ENCODE data around the gene STAMBP.

STAMBP gene

DNA sequence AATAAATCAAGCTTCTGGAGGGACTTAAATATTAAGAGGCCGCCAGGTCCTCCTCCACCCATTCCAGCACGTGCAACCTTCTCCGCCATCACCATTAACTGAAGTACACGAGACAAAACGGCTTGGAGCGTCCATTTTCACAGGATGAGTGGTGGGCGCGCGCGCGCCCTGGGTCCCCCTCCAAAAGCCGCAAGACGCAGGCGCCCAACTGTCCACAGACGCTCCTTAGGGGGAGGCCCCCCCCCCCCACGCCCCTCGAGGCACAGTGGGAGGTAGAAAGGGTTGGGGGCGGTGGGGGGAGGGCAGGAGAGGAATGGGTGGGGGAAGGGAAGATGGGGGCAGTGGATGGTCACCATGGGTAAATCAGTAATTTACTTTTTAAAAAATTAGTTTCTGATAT, 10.5 kb upstream of the STAMBP start:
- TF ChIP-seq, protein P1, sequence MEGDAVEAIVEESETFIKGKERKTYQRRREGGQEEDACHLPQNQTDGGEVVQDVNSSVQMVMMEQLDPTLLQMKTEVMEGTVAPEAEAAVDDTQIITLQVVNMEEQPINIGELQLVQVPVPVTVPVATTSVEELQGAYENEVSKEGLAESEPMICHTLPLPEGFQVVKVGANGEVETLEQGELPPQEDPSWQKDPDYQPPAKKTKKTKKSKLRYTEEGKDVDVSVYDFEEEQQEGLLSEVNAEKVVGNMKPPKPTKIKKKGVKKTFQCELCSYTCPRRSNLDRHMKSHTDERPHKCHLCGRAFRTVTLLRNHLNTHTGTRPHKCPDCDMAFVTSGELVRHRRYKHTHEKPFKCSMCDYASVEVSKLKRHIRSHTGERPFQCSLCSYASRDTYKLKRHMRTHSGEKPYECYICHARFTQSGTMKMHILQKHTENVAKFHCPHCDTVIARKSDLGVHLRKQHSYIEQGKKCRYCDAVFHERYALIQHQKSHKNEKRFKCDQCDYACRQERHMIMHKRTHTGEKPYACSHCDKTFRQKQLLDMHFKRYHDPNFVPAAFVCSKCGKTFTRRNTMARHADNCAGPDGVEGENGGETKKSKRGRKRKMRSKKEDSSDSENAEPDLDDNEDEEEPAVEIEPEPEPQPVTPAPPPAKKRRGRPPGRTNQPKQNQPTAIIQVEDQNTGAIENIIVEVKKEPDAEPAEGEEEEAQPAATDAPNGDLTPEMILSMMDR (IDR thresholded peaks at IDR 0.05; ENCODE audit: control extremely low read depth, extremely low read depth, low read depth, missing control alignments), result no peak
- ChIA-PET CTCF (interaction anchor here (0.9 to 1.0 kb wide), 2 partner anchors 9 to 517 kb away, joined by 3 read pairs; no protein-coding TSS in a partner anchor), POLR2A (no interaction called here)
- DNase-seq (ENCODE audit: extremely low spot score), result no peak

DNA sequence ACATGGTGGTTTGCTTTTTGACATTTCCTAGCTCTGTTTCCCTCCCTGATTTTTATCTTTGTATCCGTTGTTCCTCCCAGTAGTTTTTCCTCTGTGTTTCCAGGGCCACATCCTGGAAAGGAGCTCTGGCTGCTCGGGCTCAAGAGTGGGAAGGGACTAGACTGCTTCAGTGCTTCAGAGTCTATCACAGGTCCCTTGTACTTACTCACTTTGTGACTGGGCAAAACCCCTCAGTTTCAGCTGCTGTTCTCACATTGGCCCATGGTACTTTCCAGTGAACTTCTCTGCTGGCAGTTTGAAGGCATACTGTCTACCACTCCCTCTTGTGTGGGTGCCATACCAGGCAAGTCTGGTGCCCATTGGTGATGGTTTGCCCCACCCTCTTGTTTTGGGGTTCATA, 7.5 kb upstream of the STAMBP start:
- TF ChIP-seq, protein P1 (IDR thresholded peaks at IDR 0.05; ENCODE audit: control extremely low read depth, extremely low read depth, low read depth, missing control alignments), result no peak
- ChIA-PET CTCF (interaction anchor here (0.9 to 8.6 kb wide), 7 partner anchors 10 to 514 kb away, joined by 3 to 177 read pairs (median 4); partner anchors contain the start of gene BOLA3), POLR2A (no interaction called here)
- peak; percentile 50 for DNase-seq (ENCODE audit: extremely low spot score)

DNA sequence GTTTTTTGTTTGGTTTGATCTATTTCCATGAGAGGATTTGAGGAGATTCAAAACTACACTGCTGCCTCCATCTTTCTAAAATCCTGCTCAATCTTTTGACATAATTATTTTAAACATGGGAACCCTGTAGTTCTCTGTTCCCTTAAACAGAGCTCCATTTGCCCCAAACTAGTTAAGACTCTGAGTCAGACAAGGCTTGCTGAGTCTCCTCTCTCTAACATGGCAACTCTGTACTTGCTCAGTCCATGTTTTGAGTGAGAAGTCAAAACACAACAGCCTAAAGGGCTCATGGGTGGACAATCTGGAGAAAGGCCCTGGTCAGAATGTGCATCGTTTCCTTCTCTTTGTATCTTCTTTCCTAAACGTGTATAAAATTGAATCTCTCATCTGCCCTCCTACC, 7.1 kb upstream of the STAMBP start:
- ChIA-PET CTCF (interaction anchor here (0.7 to 8.6 kb wide), 10 partner anchors 10 to 514 kb away, joined by 3 to 177 read pairs (median 4); partner anchors contain the start of genes BOLA3 and MOB1A), POLR2A (no interaction called here)
- TF ChIP-seq, protein P1 (IDR thresholded peaks at IDR 0.05; ENCODE audit: control extremely low read depth, extremely low read depth, low read depth, missing control alignments), result no peak
- no peak for DNase-seq (ENCODE audit: extremely low spot score)

DNA sequence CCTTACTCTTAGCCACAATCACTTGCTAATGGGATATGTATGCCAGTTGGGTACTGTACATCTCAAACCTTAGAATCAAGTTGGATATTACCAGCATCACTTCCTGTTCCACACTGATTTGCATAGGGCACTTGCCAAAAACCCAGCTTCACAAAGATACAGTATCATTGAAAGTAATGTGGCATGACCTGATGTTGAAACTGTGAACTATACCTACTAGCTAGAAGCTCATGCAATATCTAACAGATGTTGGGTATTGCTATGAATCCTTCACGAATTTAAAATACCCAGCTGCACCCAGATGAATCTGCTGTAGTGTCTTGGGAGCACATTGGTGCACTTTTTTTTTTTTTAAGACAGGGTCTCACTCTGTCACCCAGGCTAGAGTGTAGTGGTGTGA, 6.5 kb upstream of the STAMBP start:
- POLR2A ChIA-PET, result no interaction called here
- CTCF ChIA-PET, result interaction anchor here (0.7 to 8.6 kb wide), 18 partner anchors 9 to 653 kb away, joined by 3 to 177 read pairs (median 4); partner anchors contain the start of genes BOLA3 and MOB1A
- TF ChIP-seq, protein P1 (IDR thresholded peaks at IDR 0.05; ENCODE audit: control extremely low read depth, extremely low read depth, low read depth, missing control alignments), result no peak
- no peak for DNase-seq (ENCODE audit: extremely low spot score)

DNA sequence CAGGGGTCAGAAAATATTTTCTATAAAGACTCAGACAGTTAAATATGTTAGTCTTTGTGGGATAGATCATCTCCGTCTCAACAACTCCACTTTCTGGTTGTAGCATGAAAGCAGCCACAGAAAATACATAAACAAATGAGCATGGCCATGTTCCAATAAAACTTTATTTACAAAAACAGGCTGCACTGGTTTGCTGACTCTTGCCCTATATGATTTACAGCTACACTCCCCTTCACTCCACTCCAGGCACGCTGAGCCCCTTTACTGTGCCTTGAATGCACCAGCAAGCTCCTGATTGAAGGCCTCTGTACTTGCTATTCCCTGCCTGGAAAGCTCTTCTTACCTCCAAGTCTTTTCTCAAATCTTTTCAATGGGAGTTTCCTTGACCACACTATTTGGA, 5.8 kb upstream of the STAMBP start:
- ChIA-PET POLR2A (interaction anchor here (0.6 kb wide), 1 partner anchor 658 kb away, joined by 3 read pairs; no protein-coding TSS in a partner anchor), CTCF (interaction anchor here (0.9 to 8.6 kb wide), 16 partner anchors 10 to 652 kb away, joined by 3 to 177 read pairs (median 6); partner anchors contain the start of genes BOLA3 and MOB1A)

DNA sequence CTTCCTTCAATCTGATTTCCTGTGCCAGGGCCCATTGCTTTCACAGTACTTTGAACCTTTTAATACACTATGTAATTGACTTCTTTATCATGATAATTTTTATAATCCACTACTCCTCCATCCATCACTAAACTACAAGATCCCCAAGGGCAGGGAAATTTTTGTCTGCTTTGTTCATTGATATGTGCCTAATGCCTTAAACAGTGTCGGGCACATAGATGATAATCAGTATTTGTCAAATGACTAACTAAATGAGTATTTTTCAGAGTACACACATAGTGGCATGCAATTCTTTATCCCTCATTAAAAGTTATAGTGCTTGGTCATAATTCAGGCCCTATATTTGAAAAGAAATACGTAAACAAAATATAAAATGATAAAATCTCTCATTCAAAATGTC, 5.3 kb upstream of the STAMBP start:
- ChIA-PET CTCF (interaction anchor here (0.9 to 8.6 kb wide), 47 partner anchors 7 to 766 kb away, joined by 3 to 177 read pairs (median 4); partner anchors contain the start of genes BOLA3 and MOB1A), POLR2A (interaction anchor here (0.6 kb wide), 2 partner anchors 328 to 658 kb away, joined by 3 read pairs; no protein-coding TSS in a partner anchor)
- TF ChIP-seq, protein P1 (IDR thresholded peaks at IDR 0.05; ENCODE audit: control extremely low read depth, extremely low read depth, low read depth, missing control alignments), result no peak
- no peak for DNase-seq (ENCODE audit: extremely low spot score)

More for the DNA sequence above, 5.8 kb upstream of the STAMBP start:
- no peak for DNase-seq (ENCODE audit: extremely low spot score)
- TF ChIP-seq, protein P1 (IDR thresholded peaks at IDR 0.05; ENCODE audit: control extremely low read depth, extremely low read depth, low read depth, missing control alignments), result no peak

All from GM10248 (cell line).